Glomerular endothelial cell (primary cell): ENCODE results near the gene RBMS3. TPM values are rescaled to one million over a fixed set of nuclear protein-coding genes. Genes with fewer than 3 reads are reported as not detected.

Source experiments
- DNase-seq: peaks from one replicate; pipeline ENCODE4 v3.0.0-alpha.2; 2011; ENCODE audit warnings: low read depth, low spot score; ENCODE audit errors: extremely low read depth
- total RNA-seq: library from RNA; depleted of rRNA; stranded (reverse); fragments of >200 nt; gene quantifications from 2 replicates; pipeline ENCODE4 v1.2.3, GENCODE V29; 2015

Gene RBMS3
- total RNA-seq, 1 donor from 2014 or later = 36.8 TPM

DNA sequence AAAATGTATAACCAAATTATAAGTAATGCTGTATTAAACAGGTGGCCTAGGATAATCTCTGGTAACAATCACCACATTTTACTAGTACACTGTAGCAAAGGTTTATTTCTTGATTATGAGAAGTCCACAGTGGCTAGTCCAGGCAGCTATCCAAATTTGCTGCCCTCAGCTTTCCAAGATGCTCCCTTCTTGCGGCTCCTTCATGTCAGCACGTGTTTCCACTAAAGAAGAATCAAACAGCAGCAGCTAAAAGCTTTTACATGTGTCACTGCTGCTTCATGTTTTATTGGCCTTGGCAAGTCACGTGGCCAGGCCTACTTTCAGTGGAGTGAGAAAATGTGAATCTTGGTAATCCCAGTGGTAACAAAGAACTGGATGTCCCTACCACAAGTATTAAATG, 5.6 kb upstream of the RBMS3 start:
- DNase-seq = no peak

DNA sequence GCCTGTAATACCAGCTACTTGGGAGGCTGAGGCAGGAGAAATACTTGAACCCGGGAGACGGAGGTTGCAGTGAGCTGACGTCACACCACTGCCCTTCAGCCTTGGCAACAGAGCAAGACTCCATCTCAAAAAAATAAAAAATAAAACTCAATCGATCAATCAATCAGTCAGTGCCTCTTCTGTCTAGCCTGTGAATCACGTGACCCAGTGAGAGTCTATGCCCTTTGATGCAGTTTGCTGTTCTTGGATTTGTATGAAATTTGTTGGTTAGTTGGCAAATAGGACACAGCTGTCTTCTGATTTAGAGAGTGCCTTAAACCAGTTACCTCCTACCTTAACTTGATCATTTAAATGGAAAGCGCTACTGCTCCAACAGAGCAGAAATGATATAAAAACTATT, 3.6 kb upstream of the RBMS3 start:
- DNase-seq = no peak

GRCh38 chr3:29279286-29279685, 1.6 kb upstream of the RBMS3 start:
- DNase-seq = no peak

GRCh38 chr3:29279806-29280205, 1.1 kb upstream of the RBMS3 start:
- DNase-seq = no peak

DNA sequence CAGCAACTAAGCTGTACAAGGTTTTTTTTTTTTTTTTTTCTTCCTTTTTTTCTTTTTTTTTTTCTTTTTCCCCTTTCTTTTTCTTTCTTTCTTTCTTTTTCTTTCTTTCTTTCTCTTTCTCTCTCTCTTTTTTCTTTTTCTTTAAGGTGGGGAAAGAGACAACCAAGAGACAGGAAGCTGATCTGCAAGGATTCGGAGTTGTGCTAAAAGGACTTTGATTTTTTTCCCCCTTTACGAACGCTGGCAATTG, 148 bp downstream of the RBMS3 start:
- DNase-seq = no peak

DNA sequence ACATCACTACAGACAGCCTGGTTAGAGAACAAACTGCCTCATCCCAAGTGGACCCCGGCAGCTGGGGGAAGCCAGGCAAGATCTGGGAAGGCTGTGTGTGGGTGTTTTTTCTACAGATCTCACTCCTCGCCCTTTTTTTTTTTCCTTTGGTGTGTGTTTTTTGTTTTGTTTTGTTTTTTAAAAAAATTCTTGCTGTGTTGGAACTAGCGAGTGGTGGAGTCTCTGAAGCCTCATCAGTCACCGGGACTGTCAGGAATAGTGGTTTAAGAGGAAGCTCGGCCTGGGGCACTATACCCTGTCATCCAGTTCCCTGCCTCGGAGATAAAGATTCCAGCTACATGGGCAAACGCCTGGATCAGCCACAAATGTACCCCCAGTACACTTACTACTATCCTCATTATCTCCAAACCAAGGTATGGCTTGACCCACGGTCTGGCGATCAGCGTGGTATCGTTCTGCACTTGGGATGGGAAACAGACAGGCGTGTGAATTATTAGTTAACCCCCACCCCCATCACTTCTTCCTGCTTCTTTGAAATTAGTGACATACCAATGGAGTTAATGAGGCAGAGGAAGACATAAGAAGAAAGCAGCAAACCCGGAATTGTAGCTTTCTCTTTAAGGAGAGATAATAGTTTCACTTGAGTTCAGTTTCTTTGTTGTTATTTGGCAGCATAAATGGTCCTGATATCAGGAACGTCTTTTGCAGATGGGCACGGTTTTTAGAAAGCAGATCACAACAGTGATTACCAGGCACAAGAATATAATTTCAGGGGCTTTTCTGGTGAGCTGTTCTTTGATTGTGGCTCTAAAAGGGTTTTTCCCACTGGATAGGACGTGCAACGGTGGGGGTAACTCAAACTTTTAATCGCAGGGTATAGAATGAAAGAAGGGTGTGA, 722 bp downstream of the RBMS3 start:
- DNase-seq = no peak

GRCh38 chr3:29282427-29283230, 1.8 kb downstream of the RBMS3 start:
- DNase-seq = no peak

GRCh38 chr3:29283231-29284119, 2.6 kb downstream of the RBMS3 start:
- DNase-seq = no peak

DNA sequence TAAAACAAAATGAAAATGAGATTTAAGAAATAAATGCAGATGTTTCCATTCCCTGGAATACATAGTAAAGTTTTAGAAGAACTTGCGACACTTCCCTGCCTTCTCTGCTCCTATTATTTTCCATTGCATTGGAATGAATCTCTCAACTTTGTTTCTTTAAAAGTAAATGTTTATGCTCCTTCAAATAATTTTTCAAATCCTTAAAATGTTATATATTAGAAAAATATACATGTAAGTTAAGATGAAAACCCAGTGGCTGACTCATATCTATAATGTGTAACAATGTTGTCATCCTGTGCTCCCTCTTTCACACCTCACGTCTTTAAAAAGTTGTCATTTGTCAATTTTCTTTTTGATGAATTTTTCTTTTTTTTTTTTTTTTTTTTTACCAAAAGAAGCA, 3.6 kb downstream of the RBMS3 start:
- DNase-seq = no peak

DNA sequence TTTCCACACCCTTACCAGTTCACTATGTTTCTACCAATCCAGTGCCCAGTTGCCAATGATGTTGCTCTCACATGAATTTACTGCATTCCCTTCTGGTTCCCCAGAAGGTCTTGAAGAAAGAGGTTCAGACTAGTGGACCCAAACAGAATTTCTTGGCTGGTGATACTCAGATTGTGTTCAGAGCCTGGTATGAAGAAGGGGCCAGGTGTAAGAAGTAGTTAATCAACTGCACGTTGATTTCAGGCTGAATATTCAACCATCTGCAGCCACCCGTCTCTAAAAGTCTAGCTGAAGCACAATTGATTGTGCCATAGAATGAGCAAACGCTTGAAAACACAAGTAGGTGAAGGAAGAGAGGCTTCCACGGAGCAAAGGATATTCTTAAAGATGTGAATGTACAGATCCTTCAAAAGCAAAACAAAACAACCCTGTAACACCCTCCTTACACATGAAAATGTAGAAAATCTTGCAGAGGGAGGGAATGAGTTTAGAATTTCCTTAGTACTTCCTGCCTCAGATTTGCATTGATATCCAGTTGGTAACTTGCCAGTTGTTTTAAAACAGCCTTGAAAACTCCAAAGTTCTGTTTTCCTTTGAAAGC, 4.7 kb downstream of the RBMS3 start:
- DNase-seq = no peak

GRCh38 chr3:29286478-29287240, 5.8 kb downstream of the RBMS3 start:
- no peak for DNase-seq

- DNase-seq = no peak
These were observed 9.7 kb downstream of the RBMS3 start for GRCh38 chr3:29290596-29290995.

DNA sequence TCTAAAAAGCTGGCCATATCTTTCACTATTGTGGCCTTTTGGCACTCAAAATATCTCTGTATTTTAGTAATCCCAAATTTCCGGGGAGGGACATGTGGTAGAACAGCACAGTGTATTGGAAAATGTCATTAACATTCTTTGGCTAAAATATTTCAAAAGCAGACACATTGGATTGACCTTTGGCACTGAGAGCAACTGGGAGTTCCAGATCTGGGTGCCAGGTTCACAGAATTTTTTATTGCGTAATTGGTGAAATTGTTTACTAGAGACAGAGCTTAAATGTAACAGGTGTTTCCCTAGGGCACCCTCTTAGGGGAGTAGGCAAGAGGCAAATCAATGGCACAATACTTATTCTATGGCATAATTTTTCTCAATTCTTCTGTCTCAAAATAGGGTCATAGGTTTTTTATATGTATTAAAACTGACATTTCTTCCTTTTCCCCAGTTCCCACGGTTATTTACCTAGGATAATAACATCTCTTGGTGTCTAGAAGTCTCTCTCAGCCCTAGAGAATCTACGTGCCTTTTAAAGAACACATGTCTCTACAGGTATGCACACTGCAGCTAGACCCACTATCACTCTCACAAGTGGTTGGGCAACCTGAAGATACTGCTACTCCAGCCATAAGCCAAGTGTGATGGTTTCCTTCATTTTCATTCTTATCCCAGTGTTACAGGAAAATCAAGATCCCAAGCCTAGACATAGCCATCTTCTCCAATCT, 10.6 kb downstream of the RBMS3 start:
- no peak for DNase-seq

GRCh38 chr3:29291982-29292363, 11.1 kb downstream of the RBMS3 start:
- no peak for DNase-seq

DNA sequence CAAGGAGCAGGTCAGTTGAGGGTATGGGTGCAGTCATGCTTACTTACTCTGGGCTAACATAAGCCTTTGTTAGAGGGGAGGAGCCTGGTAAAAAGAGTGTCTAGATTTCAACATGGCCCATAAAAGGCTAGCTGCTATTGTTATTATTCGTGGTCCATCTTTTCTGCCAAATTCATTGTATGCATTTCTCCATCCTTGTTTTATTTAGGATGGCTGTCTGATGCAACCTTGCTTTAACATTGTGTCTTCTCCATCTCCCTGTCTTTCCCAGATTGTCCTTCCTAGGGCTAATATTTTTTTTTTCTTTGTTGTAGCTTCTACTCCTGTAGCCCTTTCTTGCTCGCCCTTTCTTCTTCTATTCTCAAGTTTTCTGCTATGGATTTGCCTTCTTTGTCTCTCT, 12.6 kb downstream of the RBMS3 start:
- DNase-seq = no peak

DNA sequence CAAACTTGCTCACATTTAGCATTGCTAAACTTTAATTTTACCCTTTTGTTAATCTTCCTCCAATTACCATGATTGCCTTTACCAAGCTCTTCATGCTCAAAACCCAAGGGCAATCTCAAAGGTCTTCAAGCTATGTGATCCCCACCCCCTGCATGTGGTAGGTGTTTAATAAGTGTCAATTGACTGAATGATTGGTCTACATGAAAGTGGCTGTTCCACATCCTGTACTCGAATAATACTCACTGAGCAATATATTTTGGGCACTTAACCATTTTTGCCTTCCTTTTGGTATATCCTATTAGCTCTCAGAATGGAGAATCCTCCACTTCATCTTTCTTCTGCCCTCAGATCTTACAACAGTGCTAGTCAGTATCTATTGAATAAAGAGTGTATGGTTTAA, 17.1 kb downstream of the RBMS3 start:
- no peak for DNase-seq

DNA sequence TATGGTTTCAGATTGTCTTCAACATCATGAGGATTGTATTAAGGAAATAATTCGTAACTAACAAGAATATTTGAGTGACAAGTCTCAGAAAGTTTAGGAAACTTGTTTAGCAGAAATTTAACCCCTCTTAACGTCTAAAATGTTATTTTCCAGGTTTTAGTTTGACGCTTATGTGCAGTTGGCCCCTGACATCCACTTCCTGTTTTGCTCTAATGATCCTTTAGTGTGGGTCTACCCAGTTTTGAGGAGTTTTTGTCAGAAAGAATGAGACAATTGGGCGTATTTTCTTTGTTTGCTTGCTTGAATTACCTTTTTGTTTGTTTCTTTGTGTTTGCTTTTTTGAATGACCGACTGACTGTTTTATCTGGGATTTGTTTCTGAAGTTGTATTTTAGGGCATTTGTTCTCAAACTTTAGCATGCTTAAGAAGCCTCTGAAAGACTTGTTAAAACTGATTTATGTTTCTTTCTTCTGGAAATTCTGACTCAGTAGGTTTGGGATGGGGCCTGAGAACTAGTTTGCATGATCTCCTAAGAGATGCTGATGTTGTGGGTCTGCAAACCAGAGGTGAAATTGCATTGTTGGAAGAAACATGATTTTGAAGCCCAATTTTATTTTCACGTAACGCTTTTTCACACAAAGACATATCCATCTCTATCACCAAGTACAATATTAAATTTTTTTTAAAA, 20.6 kb downstream of the RBMS3 start:
- DNase-seq = no peak

- no peak for DNase-seq
These were observed 21.7 kb downstream of the RBMS3 start for GRCh38 chr3:29302619-29303018.

- DNase-seq = no peak
These were observed 26.4 kb downstream of the RBMS3 start for GRCh38 chr3:29307295-29307694.
